Calu3 (cell line): Measurements from ENCODE around the gene ZSWIM1. TPM values are rescaled to one million over a fixed set of nuclear protein-coding genes. Genes with fewer than 3 reads are reported as not detected.

Experiments
- BruUV-seq: library from RNA; stranded (reverse); fragments of 400-500 nt; replicated peaks from 2 replicates; lab custom pipeline; 2021; lab: Mats Ljungman, UMichigan
- CTCF ChIA-PET: fragments of 300-600 bp; sonication (Branson Sonifier 250); formaldehyde crosslinking; loops from one replicate; lab custom pipeline; 2022; ENCODE audit warnings: antibody characterized with exemption; lab: Charles Lee
- DNase-seq: peaks from one replicate; pipeline ENCODE4 v3.0.0; 2022
- H3K27ac Mint-ChIP-seq: one replicate; pipeline ENCODE4 v1.8.0; 2022; ENCODE audit warnings: mixed read lengths; ENCODE audit not compliant: unreplicated experiment
- H3K27me3 Mint-ChIP-seq: one replicate; pipeline ENCODE4 v1.8.0; 2022; ENCODE audit warnings: mixed read lengths; ENCODE audit not compliant: unreplicated experiment
- H3K36me3 Mint-ChIP-seq: one replicate; pipeline ENCODE4 v1.8.0; 2022; ENCODE audit warnings: mild to moderate bottlenecking, moderate library complexity, mixed read lengths; ENCODE audit not compliant: insufficient read depth, unreplicated experiment
- H3K4me1 Mint-ChIP-seq: one replicate; pipeline ENCODE4 v1.8.0; 2022; ENCODE audit warnings: mild to moderate bottlenecking, low read depth, mixed read lengths; ENCODE audit not compliant: unreplicated experiment
- H3K4me3 Mint-ChIP-seq: one replicate; pipeline ENCODE4 v1.8.0; 2022; ENCODE audit warnings: mild to moderate bottlenecking, low read depth, moderate library complexity, mixed read lengths; ENCODE audit not compliant: unreplicated experiment
- H3K9me3 Mint-ChIP-seq: one replicate; pipeline ENCODE4 v1.8.0; 2022; ENCODE audit warnings: low read depth, mixed read lengths; ENCODE audit not compliant: unreplicated experiment
- CTCF ChIP-seq: fragments of 200-600 bp; IDR thresholded peaks from one replicate; pipeline ENCODE4 v1.8.0; 2022; ENCODE audit warnings: antibody characterized with exemption; ENCODE audit not compliant: unreplicated experiment
- intact Hi-C: fragments of 100-400 bp; cut with micrococcal nuclease; formaldehyde crosslinking; loops from one replicate; pipeline ENCODE4 v1.10.0; 2022; ENCODE audit not compliant: unreplicated experiment
- total RNA-seq: library from RNA; stranded (reverse); gene quantifications from 2 replicates; pipeline ENCODE4 v1.2.3, GENCODE V29; 2022

The ZSWIM1 gene
- total RNA-seq, 1 experiment from 2014 or later = 20.2 TPM

GRCh38 chr20:45921337-45922189 lies 40.5 kb downstream of the ZSWIM1 start:
- intact Hi-C loops = no loop called here
- no peak for DNase-seq
- CTCF ChIA-PET = interaction anchor here (1.2 kb wide), 1 partner anchor 87 kb away, joined by 3 read pairs; no protein-coding TSS in a partner anchor

GRCh38 chr20:45924391-45925261 lies 43.6 kb downstream of the ZSWIM1 start:
- TF ChIP-seq CTCF = no peak
- Mint-ChIP-seq H3K9me3 (no peaks in the 10 kb centered on the region), H3K4me3 (no peak overlapping the region), H3K27ac (no peak overlapping the region), H3K36me3 (no peaks in the 10 kb centered on the region), H3K4me1 (no peaks in the 10 kb centered on the region), H3K27me3 (peaks cover 69% of the 10 kb centered on the region)
- no TSS peak for BruUV-seq
- intact Hi-C loops = no loop called here
- no peak for DNase-seq
- CTCF ChIA-PET = interaction anchor here (1.6 kb wide), 2 partner anchors 10 to 19 kb away, joined by 3 to 7 read pairs; partner anchors contain the start of gene PCIF1

More at GRCh38 chr20:45921337-45922189, 40.5 kb downstream of the ZSWIM1 start:
- Mint-ChIP-seq H3K27ac (no peak overlapping the region), H3K4me3 (no peak overlapping the region), H3K4me1 (no peaks in the 10 kb centered on the region), H3K27me3 (peaks cover 54% of the 10 kb centered on the region), H3K9me3 (no peaks in the 10 kb centered on the region), H3K36me3 (no peaks in the 10 kb centered on the region)
- no TSS peak for BruUV-seq
- no peak for TF ChIP-seq CTCF

GRCh38 chr20:45925821-45926506 lies 44.9 kb downstream of the ZSWIM1 start:
- Mint-ChIP-seq H3K9me3 (no peaks in the 10 kb centered on the region), H3K27me3 (peaks cover 56% of the 10 kb centered on the region), H3K4me1 (no peaks in the 10 kb centered on the region), H3K36me3 (no peaks in the 10 kb centered on the region), H3K4me3 (no peak overlapping the region), H3K27ac (no peak overlapping the region)
- no peak for DNase-seq
- CTCF ChIA-PET = no interaction called here
- intact Hi-C loops = no loop called here
- no peak for TF ChIP-seq CTCF
- no TSS peak for BruUV-seq

- peaks cover 49% of the 10 kb centered on the region for H3K27me3 Mint-ChIP-seq
- H3K36me3 Mint-ChIP-seq = peaks cover 3% of the 10 kb centered on the region
- no peaks in the 10 kb centered on the region for H3K9me3 Mint-ChIP-seq
- TF ChIP-seq CTCF = no peak
- CTCF ChIA-PET = interaction anchor here (0.6 kb wide), 1 partner anchor 107 kb away, joined by 3 read pairs; no protein-coding TSS in a partner anchor
- no peak overlapping the region for H3K4me3 Mint-ChIP-seq
- intact Hi-C loops = no loop called here
- no peak for DNase-seq
- no peaks in the 10 kb centered on the region for H3K4me1 Mint-ChIP-seq
- BruUV-seq = no TSS peak
- H3K27ac Mint-ChIP-seq = no peak overlapping the region
Measured at GRCh38 chr20:45926731-45927070, 45.7 kb downstream of the ZSWIM1 start.
